Measurements from ENCODE around the gene MAP3K7.

DNA sequence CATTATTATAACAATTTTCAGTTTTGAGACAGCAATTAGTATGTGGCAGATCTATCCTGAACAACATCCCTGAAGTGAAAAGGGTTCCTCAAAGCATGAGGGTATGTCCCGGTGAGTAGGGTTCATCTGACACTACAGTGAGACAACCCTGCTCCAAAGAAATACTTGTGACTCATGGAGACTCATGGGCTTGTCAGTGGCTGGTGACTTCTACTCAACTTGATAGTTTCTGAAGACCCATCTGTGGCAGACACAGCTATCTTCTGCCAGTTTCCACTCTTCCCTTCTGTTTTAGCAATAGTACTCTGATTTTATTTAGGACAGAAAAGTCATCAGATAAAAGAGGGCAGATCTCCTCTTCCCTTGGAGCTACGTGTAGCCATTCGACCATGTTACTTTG, 41.4 kb downstream of the MAP3K7 start:
- TF ChIP-seq, protein P1, sequence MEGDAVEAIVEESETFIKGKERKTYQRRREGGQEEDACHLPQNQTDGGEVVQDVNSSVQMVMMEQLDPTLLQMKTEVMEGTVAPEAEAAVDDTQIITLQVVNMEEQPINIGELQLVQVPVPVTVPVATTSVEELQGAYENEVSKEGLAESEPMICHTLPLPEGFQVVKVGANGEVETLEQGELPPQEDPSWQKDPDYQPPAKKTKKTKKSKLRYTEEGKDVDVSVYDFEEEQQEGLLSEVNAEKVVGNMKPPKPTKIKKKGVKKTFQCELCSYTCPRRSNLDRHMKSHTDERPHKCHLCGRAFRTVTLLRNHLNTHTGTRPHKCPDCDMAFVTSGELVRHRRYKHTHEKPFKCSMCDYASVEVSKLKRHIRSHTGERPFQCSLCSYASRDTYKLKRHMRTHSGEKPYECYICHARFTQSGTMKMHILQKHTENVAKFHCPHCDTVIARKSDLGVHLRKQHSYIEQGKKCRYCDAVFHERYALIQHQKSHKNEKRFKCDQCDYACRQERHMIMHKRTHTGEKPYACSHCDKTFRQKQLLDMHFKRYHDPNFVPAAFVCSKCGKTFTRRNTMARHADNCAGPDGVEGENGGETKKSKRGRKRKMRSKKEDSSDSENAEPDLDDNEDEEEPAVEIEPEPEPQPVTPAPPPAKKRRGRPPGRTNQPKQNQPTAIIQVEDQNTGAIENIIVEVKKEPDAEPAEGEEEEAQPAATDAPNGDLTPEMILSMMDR (IDR thresholded peaks at IDR 0.05; ENCODE audit: poor library complexity) = no peak
- no peak for TF ChIP-seq EZH2 (IDR thresholded peaks at IDR 0.05; ENCODE audit: borderline replicate concordance)

Measured in hepatocyte (in vitro differentiated cells).